Prostate gland (tissue), 2 donors: ENCODE data around the gene RAI1.

ENCODE experiments used
- POLR2AphosphoS5 ChIP-seq: sonication (generic); formaldehyde crosslinking; IDR thresholded peaks from one replicate; pipeline ENCODE4 v1.6.1; 2017; ENCODE audit warnings: antibody characterized with exemption
- TF ChIP-seq, protein P1 (sequence below), 4 experiments: fragments of 200-600 bp in 2 of 4; fragments of 450-650 bp in 2 of 4; sonication (generic) in 2 of 4; IDR thresholded peaks; 1 replicate in 3 of 4; 2 replicates in 1 of 4; pipeline ENCODE4 v1.5.1; 2016 to 2019; ENCODE audit warnings: antibody characterized with exemption in 4 of 4, mild to moderate bottlenecking in 2 of 4, moderate library complexity in 2 of 4

DNA sequence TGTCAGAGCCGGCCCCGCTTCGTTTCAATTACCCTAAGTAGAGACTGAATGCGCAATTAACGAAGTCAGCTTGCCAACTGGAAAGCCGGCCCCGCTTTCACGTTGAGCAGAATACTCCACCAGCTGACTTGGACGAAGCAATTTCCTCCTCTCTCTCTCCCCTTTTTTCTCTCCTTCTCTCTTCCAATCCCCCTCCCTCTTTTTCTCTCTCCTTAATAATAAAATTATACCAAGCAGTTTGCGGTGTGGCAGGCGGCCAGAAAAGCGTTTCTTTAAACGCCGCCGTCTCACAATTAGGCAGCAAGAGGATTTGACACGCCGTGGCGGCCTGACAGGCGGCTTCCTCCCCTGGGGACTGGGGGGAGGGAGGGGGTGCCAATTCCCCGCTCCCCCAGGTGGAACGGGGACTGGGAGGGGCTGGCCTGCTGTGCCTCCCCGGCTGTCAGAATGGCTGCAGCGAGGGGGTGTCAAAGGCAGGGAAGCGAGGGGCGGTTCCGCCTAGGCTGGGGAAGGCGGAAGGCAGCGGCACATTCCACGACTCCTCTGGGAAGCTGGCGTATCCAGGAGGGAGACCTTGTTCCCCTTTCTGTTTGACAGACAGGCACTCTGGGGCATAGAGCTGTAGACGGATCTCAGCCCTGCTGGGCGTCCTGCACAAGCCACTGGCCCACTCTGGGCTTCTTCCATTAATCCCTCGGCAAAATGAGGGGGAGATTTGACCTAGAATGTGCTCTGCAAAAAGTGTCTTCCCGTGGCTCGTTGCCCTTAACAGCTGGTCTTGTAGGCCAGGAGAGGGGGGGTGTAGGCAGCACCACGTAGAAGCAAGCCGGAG is 102.8 kb downstream of the RAI1 start:
- TF ChIP-seq, protein P1, sequence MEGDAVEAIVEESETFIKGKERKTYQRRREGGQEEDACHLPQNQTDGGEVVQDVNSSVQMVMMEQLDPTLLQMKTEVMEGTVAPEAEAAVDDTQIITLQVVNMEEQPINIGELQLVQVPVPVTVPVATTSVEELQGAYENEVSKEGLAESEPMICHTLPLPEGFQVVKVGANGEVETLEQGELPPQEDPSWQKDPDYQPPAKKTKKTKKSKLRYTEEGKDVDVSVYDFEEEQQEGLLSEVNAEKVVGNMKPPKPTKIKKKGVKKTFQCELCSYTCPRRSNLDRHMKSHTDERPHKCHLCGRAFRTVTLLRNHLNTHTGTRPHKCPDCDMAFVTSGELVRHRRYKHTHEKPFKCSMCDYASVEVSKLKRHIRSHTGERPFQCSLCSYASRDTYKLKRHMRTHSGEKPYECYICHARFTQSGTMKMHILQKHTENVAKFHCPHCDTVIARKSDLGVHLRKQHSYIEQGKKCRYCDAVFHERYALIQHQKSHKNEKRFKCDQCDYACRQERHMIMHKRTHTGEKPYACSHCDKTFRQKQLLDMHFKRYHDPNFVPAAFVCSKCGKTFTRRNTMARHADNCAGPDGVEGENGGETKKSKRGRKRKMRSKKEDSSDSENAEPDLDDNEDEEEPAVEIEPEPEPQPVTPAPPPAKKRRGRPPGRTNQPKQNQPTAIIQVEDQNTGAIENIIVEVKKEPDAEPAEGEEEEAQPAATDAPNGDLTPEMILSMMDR (IDR thresholded peaks at IDR 0.05): no peak
- peak; percentile 35 for TF ChIP-seq POLR2AphosphoS5
